DMS53 (cell line): ENCODE measurements around the gene AKR1D1.
"Not testable (repeated sequence)": the region's sequence is repeated elsewhere in the genome, so short reads cannot be mapped to it uniquely, and the experiment has no call there.

Experiments used
- DNase-seq: peaks from one replicate; lab custom pipeline; 2025; lab: John Stamatoyannopoulos, UW

The AKR1D1 gene

DNA sequence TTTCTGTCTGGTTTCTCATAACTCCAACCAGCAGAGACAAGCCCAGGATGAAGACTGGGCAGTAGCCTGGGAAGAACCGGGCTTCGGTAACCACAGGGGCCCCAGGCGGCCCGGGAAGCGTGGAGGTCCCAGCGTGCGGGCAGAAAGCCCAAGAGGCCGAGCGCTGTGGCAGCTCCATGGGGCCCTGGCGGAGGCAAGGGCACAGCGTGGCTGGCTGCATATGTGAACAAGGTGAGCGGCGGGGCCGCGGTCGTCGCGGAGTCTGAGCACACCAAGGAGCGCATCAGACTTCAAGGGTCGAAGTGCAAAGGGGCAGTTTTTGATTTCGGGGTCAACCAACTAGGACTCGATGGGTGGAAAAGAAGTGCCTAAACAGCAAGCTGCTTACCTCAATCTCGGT, 45.9 kb downstream of the AKR1D1 start:
- no peak for DNase-seq

DNA sequence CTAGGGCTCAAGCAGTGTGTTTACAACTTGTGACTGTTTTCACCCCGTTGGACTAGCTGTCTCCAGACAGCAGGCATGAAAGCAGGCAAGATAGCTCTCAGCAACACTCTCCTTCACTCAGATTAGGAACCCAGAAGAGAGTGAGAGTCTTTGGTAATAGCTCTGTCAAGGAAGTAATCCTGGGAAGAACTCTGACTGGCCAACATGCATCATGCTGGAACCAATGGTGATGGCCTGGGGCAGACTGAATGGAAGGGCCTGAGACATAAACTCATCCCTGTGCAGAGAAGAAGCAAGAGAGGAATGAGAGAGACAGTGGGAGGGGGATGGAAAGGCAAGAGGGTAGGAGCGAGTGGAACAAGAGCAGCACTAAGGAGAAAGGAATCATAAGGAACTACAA, 48.9 kb downstream of the AKR1D1 start:
- no peak for DNase-seq

GRCh38 chr7:138125598-138126111, 49.4 kb downstream of the AKR1D1 start:
- no peak for DNase-seq

DNA sequence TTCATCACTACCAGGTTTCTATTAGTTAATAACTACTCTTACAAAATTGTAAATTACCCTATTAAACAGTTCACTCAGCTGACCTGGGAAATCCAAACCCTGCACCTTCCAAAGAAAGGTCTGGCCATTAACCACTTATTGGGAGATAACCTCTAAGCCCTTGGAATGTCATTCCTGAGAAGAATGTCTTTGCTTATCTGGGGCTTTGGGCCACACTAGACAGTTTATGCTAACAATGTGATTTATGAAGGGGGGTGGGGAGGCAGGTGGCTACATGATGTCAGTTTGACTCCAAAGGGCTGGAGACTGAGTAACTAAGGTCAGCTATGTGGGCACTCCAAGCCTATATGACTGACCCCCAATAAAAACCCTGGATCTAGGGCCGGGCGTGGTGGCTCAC, 50.7 kb downstream of the AKR1D1 start:
- no peak for DNase-seq

DNA sequence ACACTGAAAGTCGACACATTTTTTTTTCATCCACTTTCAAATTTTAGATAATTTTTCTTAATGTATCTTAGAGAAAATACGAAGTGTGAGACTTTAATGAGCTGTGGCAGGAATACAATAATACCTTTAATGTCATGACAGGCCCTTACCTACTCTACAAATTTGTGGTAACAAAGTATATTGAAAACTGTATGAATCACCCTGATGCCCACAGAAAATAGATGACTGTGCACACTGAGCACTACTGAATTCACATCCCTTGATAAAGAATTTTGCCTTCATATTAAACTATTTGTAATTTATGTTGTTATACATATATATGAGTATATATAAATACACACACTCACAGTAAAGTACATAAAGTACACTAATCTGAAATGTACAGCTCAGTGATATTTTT, 51.7 kb downstream of the AKR1D1 start:
- no peak for DNase-seq

DNA sequence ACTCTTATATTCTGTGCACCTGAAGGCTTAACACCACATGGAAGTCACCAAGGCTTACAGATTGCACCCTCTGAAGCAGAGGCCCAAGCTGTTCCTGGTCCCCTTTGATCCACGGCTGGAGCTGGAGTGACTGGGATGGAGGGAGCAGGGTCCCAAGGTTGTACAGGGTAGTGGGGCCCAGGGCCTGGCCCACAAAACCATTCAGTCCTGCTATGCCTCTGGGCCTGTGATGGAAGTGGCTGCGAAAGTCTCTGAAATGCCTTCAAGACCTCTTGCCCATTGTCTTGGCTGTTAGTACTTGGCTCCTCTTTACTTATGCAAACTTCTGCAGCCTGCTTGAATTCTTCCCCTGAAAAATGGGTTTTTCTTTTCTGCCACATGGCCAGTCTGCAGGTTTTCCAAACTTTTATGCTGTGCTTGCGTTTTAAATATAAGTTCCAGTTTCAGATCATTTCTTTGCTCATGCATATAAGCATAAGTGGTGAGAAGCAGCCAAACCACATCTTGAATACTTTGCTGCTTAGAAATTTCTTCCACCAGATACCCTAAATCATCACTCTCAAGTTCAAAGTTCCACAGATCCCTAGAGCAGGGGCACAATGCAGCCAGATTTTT, 53.4 kb downstream of the AKR1D1 start:
- DNase-seq = no peak

GRCh38 chr7:138137423-138138171, 61.3 kb downstream of the AKR1D1 start:
- DNase-seq = no peak

- no peak for DNase-seq
Measured at GRCh38 chr7:138138244-138138643, 62.0 kb downstream of the AKR1D1 start.

DNA sequence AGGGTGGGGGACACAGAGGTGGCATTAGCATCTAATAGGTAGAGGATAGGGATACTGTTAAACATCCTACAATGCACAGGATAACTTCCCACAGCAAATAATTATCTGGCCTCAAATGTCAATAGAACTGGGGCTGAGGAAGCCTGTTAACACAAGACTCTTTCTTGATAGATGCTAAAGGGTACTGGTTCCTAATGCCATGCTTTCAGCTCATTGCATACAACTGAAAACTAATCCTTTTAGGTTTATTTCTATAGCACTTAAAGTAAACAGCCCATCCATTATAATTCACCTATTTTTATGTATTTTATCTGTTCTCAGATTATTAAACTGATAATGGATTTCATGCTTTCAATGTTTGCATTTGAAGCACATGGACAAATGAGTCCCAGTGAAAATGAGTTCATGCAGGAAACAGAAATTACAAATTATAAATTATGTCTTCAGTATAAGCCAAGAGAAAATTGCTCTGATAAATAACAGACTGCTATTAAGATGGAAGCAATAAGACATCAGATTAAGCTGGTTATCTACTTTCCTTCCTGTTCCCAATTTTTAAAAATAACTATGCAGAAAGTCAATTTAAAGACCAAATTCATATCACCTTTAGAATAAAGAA, 66.4 kb downstream of the AKR1D1 start:
- no peak for DNase-seq

GRCh38 chr7:138144958-138145357, 68.7 kb downstream of the AKR1D1 start:
- no peak for DNase-seq

GRCh38 chr7:138146221-138146620, 70.0 kb downstream of the AKR1D1 start:
- not testable (repeated sequence) for DNase-seq

DNA sequence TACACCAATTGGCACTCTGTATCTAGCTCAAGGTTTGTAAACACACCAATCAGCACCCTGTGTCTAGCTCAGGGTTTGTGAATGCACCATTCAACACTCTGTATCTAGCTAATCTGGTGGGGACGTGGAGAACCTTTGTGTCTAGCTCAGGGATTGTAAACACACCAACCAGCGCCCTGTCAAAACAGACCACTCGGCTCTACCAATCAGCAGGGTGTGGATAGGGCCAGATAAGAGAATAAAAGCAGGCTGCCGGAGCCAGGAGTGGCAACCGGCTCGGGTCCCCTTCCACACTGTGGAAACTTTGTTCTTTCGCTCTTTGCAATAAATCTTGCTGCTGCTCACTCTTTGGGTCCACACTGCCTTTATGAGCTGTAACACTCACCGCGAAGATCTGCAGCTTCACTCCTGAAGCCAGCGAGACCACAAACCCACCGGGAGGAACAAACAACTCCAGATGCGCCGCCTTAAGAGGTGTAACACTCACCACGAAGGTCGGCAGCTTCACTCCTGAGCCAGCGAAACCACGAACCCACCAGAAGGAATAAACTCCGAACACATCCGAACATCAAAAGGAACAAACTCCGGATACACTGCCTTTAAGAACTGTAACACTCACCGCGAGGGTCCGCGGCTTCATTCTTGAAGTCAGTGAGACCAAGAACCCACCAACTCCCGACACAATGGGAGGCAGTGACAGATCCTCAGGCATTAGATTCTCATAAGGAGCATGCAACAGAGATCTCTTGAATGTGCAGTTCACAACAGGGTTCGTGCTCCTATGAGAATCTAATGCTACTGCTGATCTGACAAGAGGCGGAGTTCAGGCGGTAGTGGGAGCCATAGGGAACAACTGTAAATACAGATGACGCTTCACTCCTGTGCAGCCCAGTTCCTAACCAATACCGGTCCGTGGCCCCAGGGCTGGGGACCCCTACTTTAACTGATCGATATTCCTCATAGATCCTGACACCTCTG, 70.8 kb downstream of the AKR1D1 start:
- not testable (repeated sequence) for DNase-seq

- DNase-seq = no peak
Measured at GRCh38 chr7:138151731-138152577, 75.7 kb downstream of the AKR1D1 start.

DNA sequence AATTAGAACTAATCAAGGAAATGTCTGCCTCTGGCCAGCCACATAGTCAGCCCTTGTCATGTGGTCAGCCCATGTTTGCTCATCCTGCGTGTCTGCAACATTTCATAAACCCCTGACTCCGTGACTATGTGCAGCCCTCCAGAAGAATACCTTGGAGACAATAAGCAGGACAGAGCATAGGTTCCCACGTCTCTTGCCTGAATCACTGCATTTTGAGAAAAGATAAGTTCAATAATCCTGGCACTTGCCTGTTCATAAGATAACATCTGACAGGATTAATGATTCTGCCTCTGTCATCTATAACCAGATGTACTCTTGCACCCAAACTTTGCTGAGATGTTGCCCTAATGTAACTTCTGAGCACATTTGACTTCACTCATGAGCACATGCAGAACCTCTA, 78.4 kb downstream of the AKR1D1 start:
- no peak for DNase-seq

GRCh38 chr7:138157702-138158101, 81.4 kb downstream of the AKR1D1 start:
- no peak for DNase-seq

GRCh38 chr7:138158739-138159528, 82.7 kb downstream of the AKR1D1 start:
- peak; percentile 76 for DNase-seq

GRCh38 chr7:138161600-138162081, 85.4 kb downstream of the AKR1D1 start:
- peak; percentile 99 for DNase-seq

- DNase-seq = no peak
Measured at GRCh38 chr7:138162236-138162635, 86.0 kb downstream of the AKR1D1 start.

DNA sequence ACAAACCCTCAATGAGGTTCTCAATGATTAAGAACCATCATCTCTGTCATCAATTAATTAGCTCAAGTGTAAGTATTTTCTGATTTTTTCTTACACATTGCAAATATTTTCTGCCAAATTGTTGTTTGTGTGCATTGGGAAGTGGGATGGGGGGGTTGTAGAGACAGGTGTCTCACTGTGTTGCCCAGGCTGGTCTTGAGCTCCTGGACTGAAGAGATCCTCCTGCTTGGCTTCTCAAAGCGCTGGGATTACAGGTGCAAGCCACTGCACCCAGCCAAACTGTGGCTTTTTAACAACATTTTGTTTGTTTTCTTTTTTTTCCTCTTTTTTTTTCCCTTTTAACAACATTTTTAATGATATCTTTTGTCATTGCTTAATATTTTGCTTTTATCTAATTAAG, 87.5 kb downstream of the AKR1D1 start:
- DNase-seq = no peak

- DNase-seq = peak; percentile 18
Measured at GRCh38 chr7:138164804-138165203, 88.5 kb downstream of the AKR1D1 start.
